Stimulated activated CD8-positive, alpha-beta memory T cell treated with anti-CD3 and anti-CD28 coated beads, Interleukin-7, amount 100 ng/mL, for 1 hour (primary cell): Measurements from ENCODE around the gene CYTH4.
"Not testable (repeated sequence)": the region's sequence is repeated elsewhere in the genome, so short reads cannot be mapped to it uniquely, and the experiment has no call there.

Source experiments
- DNase-seq, 2 donors: peaks; one replicate each; pipeline ENCODE4 v3.0.0-alpha.2; 2020; ENCODE audit warnings: low read depth in 2 of 2

The CYTH4 gene

GRCh38 chr22:37310075-37310606, 27.8 kb downstream of the CYTH4 start:
- DNase-seq: no peak

GRCh38 chr22:37310815-37311595, 28.7 kb downstream of the CYTH4 start:
- DNase-seq: no peak

- no peak for DNase-seq
These were observed 29.5 kb downstream of the CYTH4 start for GRCh38 chr22:37311761-37312312.

- DNase-seq: no peak
These were observed 30.4 kb downstream of the CYTH4 start for GRCh38 chr22:37312549-37313183.

- no peak for DNase-seq
These were observed 31.3 kb downstream of the CYTH4 start for GRCh38 chr22:37313376-37314314.

- no peak for DNase-seq
These were observed 32.2 kb downstream of the CYTH4 start for GRCh38 chr22:37314315-37315074.

- DNase-seq: no peak
These were observed 34.1 kb downstream of the CYTH4 start for GRCh38 chr22:37316405-37316804.

GRCh38 chr22:37316875-37317371, 34.6 kb downstream of the CYTH4 start:
- DNase-seq: peak; percentile 47 to 48

- no peak for DNase-seq
These were observed 35.4 kb downstream of the CYTH4 start for GRCh38 chr22:37317698-37318210.

GRCh38 chr22:37318364-37319109, 36.2 kb downstream of the CYTH4 start:
- DNase-seq: no peak

- DNase-seq: no peak
These were observed 37.2 kb downstream of the CYTH4 start for GRCh38 chr22:37319469-37319868.

- DNase-seq: no peak
These were observed 38.7 kb downstream of the CYTH4 start for GRCh38 chr22:37320726-37321677.

GRCh38 chr22:37324340-37325038, 42.2 kb downstream of the CYTH4 start:
- no peak for DNase-seq

GRCh38 chr22:37325039-37325395, 42.7 kb downstream of the CYTH4 start:
- no peak for DNase-seq

GRCh38 chr22:37326726-37327125, 44.4 kb downstream of the CYTH4 start:
- DNase-seq: no peak

- DNase-seq: no peak
These were observed 45.7 kb downstream of the CYTH4 start for GRCh38 chr22:37328017-37328416.

- DNase-seq: not testable (repeated sequence)
These were observed 46.4 kb downstream of the CYTH4 start for GRCh38 chr22:37328538-37329237.
